Hepatocyte (in vitro differentiated cells): ENCODE results near the gene FDXR.

Source experiments
- EZH2 ChIP-seq: fragments of 200-600 bp; sonication (generic); IDR thresholded peaks from 2 replicates; pipeline ENCODE4 v1.6.1; 2016; ENCODE audit warnings: antibody characterized with exemption, mild to moderate bottlenecking, borderline replicate concordance
- EZH2phosphoT487 ChIP-seq: fragments of 200-600 bp; sonication (generic); IDR thresholded peaks from one replicate; pipeline ENCODE4 v1.6.1; 2018; ENCODE audit warnings: antibody characterized with exemption, mild to moderate bottlenecking, low read depth, moderate library complexity; ENCODE audit not compliant: unreplicated experiment, severe bottlenecking
- TF ChIP-seq, protein P1 (sequence below): fragments of 200-600 bp; sonication (generic); IDR thresholded peaks from 2 replicates; pipeline ENCODE4 v1.5.1; 2016; ENCODE audit warnings: antibody characterized with exemption, mild to moderate bottlenecking; ENCODE audit not compliant: poor library complexity

DNA sequence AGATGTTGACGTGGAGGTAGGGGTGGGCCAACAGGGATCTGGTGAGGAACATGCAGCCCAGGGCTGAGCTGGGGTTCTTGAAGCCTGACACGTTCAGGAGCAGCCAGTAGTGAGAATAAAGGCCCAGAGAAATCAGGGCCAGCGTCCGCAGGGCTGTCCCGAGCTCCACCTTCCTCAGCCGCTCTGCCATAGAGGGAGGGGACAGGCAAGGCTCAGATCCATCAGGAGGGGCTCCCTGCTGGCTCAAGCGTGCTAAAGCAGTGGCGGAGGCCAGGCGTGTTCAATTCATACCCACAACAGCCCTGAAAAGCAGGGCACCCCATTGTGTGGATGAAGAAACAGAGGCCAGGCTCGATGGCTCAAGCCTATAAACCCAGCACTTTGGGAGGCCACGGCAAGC is 8.3 kb upstream of the FDXR start:
- TF ChIP-seq, protein P1, sequence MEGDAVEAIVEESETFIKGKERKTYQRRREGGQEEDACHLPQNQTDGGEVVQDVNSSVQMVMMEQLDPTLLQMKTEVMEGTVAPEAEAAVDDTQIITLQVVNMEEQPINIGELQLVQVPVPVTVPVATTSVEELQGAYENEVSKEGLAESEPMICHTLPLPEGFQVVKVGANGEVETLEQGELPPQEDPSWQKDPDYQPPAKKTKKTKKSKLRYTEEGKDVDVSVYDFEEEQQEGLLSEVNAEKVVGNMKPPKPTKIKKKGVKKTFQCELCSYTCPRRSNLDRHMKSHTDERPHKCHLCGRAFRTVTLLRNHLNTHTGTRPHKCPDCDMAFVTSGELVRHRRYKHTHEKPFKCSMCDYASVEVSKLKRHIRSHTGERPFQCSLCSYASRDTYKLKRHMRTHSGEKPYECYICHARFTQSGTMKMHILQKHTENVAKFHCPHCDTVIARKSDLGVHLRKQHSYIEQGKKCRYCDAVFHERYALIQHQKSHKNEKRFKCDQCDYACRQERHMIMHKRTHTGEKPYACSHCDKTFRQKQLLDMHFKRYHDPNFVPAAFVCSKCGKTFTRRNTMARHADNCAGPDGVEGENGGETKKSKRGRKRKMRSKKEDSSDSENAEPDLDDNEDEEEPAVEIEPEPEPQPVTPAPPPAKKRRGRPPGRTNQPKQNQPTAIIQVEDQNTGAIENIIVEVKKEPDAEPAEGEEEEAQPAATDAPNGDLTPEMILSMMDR = no peak
- TF ChIP-seq EZH2phosphoT487 = no peak
- no peak for TF ChIP-seq EZH2
